NOMO-1 (cell line): Measurements from ENCODE around the gene HIC2.
"Not testable (repeated sequence)": the region's sequence is repeated elsewhere in the genome, so short reads cannot be mapped to it uniquely, and the experiment has no call there.

Experiments used
- DNase-seq, 2 experiments: peaks; one replicate each; lab custom pipeline; 2025; ENCODE audit not compliant: unreplicated experiment in 2 of 2; lab: John Stamatoyannopoulos, UW

Gene HIC2

GRCh38 chr22:21434378-21435233 is 17.4 kb downstream of the HIC2 start:
- not testable (repeated sequence) for DNase-seq

GRCh38 chr22:21435998-21436810 is 19.0 kb downstream of the HIC2 start:
- DNase-seq: not testable (repeated sequence)

DNA sequence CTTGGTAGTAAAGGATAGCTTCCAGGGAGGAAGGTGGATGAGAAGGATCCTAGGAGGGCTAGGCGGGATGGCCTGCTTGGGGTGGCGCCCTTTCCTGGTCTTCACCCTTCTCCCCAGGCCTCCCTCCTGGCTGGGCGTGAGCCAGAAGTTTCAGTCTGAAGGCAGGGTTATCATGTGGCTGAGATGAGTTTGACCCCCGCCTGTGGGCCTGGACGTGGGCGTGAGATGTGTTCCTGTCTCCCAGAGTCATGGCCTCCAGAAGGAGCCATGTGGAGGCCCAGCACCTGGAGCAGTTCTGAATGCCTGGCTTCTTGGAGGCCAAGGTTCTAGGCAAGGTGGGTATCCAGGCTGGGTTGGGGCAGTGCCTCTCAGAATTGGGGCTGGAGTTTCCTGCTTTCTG is 20.8 kb downstream of the HIC2 start:
- DNase-seq: not testable (repeated sequence)

- DNase-seq: not testable (repeated sequence)
Observed at GRCh38 chr22:21440018-21440636, 23.0 kb downstream of the HIC2 start.

- DNase-seq: not testable (repeated sequence)
Observed at GRCh38 chr22:21440676-21441075, 23.5 kb downstream of the HIC2 start.

- not testable (repeated sequence) for DNase-seq
Observed at GRCh38 chr22:21441170-21441569, 24.0 kb downstream of the HIC2 start.

DNA sequence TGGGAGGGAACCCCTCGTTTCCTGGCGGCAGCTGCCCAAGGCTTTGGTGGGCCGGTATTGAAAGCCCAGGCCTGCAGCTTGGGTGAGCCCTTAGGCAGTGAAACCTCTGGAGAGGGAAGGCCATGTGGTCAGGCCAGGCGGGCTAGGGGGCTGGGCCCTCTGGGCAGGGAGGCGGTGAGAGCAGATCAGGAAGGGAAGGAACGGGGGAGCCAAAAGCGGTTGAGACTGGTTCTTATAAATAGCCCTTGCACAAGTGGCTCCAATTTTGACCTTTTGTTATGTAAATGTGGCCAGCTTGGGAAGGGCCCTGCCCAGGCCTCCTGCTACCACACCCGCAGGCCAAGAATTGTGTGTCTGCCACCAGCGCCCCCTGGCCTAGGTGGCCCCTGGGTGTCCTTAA is 25.0 kb downstream of the HIC2 start:
- DNase-seq: not testable (repeated sequence)

GRCh38 chr22:21442646-21443045 is 25.5 kb downstream of the HIC2 start:
- DNase-seq: not testable (repeated sequence)

GRCh38 chr22:21443057-21443734 is 26.0 kb downstream of the HIC2 start:
- no peak for DNase-seq

- DNase-seq: no peak
Observed at GRCh38 chr22:21443735-21444421, 26.7 kb downstream of the HIC2 start.

DNA sequence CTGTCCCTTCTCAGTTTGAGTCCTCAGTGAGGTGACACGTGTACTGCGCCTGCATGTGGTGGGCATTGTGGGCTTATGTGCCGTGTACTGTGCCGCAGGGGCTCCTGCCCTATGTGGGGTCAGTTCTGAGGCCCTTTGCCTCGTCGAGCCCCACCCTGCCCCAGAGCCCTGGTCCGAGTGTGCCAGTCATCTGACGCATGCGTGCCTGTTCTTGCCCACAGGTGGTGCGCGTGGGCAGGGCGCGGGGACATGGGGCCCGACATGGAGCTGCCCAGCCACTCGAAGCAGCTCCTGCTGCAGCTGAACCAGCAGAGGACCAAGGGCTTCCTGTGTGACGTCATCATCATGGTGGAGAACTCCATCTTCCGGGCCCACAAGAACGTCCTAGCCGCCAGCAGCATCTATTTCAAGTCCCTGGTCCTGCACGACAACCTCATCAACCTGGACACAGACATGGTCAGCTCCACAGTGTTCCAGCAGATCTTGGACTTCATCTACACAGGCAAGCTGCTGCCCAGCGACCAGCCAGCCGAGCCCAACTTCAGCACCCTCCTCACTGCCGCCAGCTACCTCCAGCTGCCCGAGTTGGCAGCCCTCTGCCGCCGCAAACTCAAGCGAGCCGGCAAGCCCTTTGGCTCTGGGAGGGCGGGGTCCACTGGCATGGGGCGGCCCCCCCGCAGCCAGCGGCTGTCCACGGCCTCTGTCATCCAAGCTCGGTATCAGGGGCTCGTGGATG is 27.7 kb downstream of the HIC2 start:
- no peak for DNase-seq

GRCh38 chr22:21445437-21446127 is 28.4 kb downstream of the HIC2 start:
- DNase-seq: no peak

DNA sequence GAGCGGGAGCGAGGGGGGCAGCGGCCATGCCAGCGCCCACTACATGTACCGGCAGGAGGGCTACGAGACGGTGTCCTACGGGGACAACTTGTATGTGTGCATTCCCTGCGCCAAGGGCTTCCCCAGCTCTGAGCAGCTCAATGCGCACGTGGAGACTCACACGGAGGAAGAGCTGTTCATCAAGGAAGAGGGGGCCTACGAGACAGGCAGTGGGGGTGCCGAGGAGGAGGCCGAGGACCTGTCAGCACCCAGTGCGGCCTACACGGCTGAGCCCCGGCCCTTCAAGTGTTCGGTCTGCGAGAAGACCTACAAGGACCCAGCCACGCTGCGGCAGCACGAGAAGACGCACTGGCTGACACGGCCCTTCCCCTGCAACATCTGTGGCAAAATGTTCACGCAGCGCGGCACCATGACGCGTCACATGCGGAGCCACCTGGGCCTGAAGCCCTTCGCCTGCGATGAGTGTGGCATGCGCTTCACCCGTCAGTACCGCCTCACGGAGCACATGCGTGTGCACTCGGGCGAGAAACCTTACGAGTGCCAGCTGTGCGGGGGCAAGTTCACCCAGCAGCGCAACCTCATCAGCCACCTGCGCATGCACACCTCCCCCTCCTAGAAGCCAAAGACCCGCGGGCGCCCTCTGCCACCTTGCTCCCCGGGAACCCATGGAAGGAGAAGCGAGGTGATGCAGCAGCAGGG is 29.1 kb downstream of the HIC2 start:
- DNase-seq: no peak

GRCh38 chr22:21446827-21447690 is 29.9 kb downstream of the HIC2 start:
- DNase-seq: no peak

DNA sequence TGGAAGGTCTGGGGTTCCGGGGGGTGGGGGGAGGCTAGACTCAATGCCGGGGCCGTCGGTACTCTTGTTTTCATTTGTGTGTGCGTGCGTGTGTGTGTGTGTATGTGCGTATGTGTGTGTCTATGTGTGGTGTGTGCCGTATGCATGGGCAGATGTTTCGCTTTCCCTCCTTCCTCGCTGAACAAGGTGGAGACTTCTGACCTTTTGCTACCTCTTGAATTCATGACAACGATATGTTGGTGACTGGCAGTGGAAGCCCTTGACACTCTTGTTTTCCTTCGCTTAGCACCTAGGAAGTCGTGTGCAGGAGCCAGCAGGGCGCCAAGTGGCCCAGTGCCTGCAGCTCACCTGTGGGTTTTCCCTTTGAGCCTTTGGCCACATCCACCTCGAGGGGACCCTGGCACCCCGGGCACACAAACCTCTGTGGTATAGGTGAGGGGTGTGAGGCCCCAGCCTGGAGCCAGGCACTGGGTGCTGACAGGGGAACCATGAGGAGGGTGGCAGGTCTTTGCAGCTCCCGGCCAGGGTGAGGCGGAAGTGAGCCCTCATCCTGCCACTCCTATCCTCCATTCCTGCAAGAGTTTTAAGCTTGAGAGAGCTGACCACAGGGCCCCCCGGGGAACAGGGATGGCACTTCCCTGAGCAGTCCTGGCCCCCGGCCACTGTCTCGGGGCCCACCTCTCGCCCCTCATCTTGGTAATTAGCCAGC is 30.7 kb downstream of the HIC2 start:
- DNase-seq: no peak

- no peak for DNase-seq
Observed at GRCh38 chr22:21448627-21449416, 31.7 kb downstream of the HIC2 start.
